ENCODE measurements around the gene DNASE2. TPM values are rescaled to one million over a fixed set of nuclear protein-coding genes. Genes with fewer than 3 reads are reported as not detected.
"Not testable (repeated sequence)": the region's sequence is repeated elsewhere in the genome, so short reads cannot be mapped to it uniquely, and the experiment has no call there.

The DNASE2 gene, protein sequence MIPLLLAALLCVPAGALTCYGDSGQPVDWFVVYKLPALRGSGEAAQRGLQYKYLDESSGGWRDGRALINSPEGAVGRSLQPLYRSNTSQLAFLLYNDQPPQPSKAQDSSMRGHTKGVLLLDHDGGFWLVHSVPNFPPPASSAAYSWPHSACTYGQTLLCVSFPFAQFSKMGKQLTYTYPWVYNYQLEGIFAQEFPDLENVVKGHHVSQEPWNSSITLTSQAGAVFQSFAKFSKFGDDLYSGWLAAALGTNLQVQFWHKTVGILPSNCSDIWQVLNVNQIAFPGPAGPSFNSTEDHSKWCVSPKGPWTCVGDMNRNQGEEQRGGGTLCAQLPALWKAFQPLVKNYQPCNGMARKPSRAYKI
- 23.1 and 38.1 TPM in 2 replicates for total RNA-seq (2014; rRNA removed; shearing (Covaris generic); ENCODE audit: low replicate concordance)

DNA sequence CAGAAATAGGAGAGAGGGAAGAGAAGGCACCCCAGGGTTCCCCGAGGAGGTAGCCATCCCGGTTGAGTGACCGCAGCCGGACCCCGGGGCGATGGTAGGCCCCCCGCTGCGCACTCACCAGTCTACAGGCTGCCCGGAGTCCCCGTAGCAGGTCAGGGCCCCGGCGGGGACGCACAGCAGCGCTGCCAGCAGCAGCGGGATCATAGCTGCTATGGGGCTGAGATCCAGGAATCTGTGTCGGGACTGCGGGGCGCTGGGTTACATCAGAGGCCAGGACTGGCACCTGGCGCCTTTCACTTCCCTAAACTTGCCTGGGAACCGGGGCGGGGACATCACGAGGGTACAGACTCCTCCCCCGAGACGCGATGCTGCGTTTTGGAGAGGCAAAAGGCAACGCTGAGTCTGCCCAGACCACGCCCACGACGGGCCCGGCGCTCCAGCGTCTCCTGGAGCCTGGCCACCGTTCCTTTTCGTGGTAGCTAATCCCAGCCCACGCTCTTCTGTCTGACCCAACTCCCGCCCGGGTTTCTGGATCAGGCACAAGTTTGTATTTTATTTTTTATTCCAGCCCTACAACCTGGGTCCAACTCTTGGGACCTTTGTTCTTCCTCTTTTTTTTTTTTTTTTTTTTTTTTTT, at the start of gene DNASE2:
Gene DNASE2 (minus strand): TSS at position 278 of the 637 bp plus-strand sequence. CDS start 74 bp downstream, at position 204.
- H3K27me3 ChIP-seq: peaks cover 23% of the 10 kb centered on the region
- peak; percentile 99 for DNase-seq
- peak within 1 kb of the TSS; percentile 46 for H3K4me3 ChIP-seq
- no peaks in the 10 kb centered on the region; the same call in 1 of the 2 replicates for H3K36me3 ChIP-seq
- peaks cover 37% of the 10 kb centered on the region for H3K9me3 ChIP-seq

DNA sequence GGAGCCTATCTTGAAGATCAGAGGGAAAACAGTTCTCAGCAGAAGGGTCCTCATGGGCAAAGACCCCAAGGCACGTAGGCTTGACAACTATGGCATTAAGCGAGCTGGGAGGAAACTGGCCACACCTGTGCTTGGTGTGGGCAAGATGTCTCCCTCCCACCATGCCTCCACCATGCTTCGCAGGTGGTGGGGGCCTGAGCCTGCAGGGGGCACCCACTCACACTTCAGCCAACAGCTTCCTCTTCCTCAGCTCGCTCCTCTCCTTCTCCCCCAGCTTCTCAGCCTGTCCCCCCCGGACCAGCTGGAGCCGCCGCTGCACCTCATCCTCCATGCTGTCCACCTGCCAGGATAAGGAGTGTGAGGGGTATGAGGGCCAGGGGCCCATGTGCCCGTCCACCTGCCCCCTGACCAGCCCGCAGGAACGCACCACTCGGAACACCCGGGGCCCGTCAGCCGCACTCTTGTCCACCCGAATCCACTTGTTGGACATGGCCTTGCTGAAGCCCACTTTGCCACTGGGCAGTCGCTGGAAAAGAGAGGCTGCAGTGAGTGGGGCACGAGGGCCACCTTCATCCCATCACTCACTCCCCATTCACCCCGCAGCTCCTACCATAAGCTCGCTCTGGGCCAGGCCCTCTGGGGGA, 48.9 kb upstream of the DNASE2 start:
- peaks cover 66% of the 10 kb centered on the region for H3K36me3 ChIP-seq

DNA sequence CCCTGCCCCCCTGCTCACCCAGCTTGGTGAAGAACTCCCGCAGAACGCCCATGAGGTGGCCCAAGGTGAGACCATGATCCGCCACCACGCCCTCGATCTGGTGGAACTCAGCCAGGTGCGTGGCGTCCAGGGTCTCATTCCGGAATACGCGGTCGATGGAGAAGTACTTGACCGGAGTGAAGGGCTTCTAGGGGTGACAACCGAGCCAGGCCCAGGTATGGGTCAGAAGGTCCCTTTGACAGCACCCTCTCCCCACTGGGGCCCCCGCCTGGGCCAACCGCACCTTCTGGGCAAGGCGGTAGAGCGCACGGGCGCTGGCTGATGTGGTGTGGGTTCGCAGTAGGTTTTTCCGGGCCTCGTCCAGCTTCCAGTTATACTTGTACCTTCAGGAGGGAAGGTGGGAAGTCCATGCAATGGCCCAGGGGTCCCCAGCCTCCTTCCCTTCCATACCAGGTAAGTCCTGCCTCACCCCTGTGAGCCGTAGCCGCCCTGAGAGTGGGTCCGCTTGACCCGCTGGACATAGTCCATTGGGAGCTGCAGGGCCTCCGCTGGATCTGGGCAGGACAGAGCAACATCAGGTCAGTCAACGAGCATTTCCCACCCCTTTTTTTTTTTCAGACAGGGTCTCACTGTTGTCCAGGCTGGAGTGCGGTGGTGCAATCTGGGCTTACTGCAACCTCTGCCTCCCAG, 43.5 kb upstream of the DNASE2 start:
- H3K4me3 ChIP-seq: no peak overlapping the region
- H3K9me3 ChIP-seq: no peaks in the 10 kb centered on the region
- no peak for DNase-seq
- no peaks in the 10 kb centered on the region for H3K27me3 ChIP-seq
- peaks cover 81% of the 10 kb centered on the region for H3K36me3 ChIP-seq

More for the DNA sequence above, 48.9 kb upstream of the DNASE2 start:
- Histone ChIP-seq H3K9me3 (no peaks in the 10 kb centered on the region), H3K27me3 (no peaks in the 10 kb centered on the region), H3K4me3 (no peak overlapping the region)
- DNase-seq: no peak

DNA sequence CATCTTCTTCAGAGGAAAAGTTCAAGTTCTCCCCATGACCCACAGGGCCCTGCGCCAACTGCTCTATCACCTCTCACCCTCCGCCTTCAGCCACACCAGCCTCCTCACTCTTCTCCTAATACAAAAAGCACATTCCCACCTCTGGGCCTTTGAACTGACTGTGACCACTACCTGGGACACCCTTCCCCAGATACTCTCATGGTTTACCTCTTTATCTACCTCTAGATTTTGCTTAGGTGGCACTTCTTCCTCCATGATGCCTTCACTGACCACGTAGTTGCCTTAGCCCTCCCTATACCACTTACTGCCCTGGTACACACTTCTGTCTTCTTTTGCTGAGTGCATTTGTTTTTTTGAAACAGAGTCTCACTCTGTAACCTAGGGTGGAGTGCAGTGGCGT, 41.7 kb upstream of the DNASE2 start:
- no peak for DNase-seq

DNA sequence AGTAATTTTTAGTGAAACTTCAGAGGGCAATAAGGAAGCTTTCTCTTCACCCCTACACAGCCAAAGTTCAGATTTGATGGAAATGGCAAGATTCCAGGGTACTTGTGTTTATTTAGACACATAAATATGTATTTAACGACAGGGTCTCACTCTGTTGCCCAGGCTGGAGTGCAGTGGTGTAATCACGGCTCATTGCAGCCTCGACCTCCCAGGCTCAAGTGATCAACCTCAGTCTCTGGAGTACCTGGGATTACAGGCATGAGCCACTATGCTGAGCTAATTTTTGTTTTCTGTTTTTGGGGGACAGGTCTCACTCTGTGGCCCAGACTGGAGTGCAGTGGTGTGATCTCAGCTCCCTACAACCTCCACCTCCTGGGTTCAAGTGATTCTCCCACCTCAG, 39.8 kb upstream of the DNASE2 start:
- no peak for DNase-seq
- peaks cover 48% of the 10 kb centered on the region for H3K36me3 ChIP-seq
- H3K27me3 ChIP-seq: no peaks in the 10 kb centered on the region
- no peak overlapping the region for H3K4me3 ChIP-seq
- no peaks in the 10 kb centered on the region; the same call in 1 of the 2 replicates for H3K9me3 ChIP-seq

More for the DNA sequence above, 41.7 kb upstream of the DNASE2 start:
- H3K4me3 ChIP-seq: no peak overlapping the region
- no peaks in the 10 kb centered on the region; the same call in 1 of the 2 replicates for H3K9me3 ChIP-seq
- peaks cover 63% of the 10 kb centered on the region for H3K36me3 ChIP-seq
- H3K27me3 ChIP-seq: no peaks in the 10 kb centered on the region

DNA sequence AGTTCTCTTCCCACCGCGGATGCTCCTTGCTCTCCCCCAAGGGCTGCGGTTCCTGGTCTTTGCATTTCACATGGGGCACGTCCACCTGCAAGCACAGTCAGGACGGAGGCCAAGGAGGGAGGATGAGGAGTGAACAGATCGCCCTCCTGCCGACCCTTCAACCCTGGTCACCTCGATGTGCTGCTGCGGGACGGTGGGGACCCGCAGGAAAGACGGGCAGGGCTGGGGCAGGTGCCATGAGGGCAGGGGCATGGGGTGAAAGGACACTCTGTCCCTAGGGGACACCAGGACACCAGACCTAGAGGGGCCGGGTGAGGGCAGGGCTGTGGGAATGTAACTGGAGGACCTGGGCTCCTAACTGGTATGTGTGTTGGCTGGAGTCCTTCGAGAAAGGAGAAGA, 37.0 kb upstream of the DNASE2 start:
- Histone ChIP-seq H3K36me3 (peaks cover 20% of the 10 kb centered on the region), H3K27me3 (no peaks in the 10 kb centered on the region), H3K9me3 (no peaks in the 10 kb centered on the region; the same call in 1 of the 2 replicates), H3K4me3 (no peak overlapping the region)
- DNase-seq: no peak

DNA sequence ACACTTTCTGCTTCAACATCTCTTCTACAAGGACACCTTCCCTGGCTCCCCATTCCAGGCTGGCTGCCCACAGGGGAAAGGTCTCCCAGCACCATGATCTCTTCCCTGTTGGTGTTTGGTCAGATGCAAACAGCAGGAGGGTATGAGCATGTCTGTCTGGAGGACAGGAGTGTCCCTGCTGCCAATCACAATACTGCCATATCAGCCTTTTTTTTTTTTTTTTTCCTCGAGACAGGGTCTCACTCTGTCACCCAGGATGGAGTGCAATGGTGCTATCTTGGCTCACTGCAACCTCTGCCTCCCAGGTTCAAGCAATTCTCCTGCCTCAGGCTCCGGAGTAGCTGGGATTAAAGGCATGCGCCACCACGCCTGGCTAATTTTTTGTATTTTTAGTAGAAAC, 34.6 kb upstream of the DNASE2 start:
- H3K36me3 ChIP-seq, H3K4me3 ChIP-seq, H3K27me3 ChIP-seq, DNase-seq, H3K9me3 ChIP-seq: not testable (repeated sequence)

DNA sequence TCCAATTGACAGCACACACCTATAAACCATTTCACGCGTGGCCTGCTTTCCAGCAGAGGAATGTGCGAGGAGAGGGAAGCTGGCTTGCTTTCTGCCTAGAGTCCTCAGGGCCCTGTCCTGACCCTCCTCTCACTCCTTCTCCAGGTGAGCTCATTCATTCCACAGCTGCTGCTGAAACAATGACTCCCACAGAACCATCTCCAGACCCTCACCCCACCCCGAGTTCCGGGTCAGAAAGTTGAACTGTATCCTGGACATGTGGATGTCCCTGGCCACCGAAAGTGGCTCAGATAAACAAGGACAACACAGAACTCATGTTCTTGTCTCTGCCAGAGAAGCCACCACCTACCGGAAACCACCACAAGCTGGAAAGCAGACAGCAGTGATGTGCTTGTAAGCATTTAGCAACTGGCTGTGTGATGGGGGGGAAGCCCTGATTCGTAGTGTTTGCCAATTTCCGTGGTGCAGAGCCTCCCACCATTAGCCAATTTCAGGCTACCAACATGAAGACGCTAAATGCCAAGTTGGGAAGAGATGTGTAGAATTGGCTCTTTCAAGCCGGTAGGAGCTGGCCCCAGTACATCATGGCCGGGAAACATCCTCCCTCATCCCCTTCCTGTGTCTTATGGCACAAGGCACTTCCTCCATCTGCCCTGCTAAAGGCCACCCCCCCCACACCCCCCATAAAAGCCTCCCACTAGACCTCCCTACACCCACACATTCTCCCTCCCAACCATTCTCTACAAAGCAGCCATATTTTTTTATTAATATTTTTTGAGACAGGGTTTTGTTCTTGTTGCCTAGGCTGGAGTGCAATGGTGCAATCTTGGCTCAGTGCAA, 32.8 kb upstream of the DNASE2 start:
- Histone ChIP-seq H3K27me3 (0 out of 2 replicates have a peak, but pooled peaks cover 3% of the 10 kb centered on the region), H3K4me3 (no peak overlapping the region), H3K36me3 (no peaks in the 10 kb centered on the region), H3K9me3 (no peaks in the 10 kb centered on the region; the same call in 1 of the 2 replicates)
- DNase-seq: no peak

DNA sequence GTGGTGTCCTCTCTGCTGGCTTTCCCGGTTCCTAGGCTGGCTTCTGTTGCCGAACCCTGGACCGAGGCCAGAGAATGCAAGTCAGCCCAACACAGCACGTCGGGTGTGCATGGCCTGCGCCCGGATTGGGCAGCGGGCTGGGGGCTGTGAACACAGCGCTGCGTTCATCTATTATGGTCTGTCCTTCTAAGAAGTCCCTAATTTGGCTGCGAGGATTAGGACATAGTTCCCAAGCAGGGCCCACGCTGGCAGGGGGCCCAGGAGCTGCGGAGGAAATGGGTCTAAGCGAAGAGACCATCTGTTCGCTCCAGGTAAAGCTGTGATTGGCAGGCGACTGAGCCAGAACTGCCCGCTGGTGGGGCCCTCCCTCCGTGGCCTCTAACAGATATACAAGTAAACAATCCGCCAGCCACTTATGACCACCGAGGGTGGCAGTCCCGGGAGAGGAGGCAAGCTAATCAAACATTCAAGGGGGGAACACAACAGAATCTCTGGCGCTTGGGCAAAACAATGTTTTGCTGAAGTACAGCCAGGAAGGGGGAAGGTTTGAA, 31.8 kb upstream of the DNASE2 start:
- no peak for DNase-seq
- no peaks in the 10 kb centered on the region for H3K36me3 ChIP-seq

DNA sequence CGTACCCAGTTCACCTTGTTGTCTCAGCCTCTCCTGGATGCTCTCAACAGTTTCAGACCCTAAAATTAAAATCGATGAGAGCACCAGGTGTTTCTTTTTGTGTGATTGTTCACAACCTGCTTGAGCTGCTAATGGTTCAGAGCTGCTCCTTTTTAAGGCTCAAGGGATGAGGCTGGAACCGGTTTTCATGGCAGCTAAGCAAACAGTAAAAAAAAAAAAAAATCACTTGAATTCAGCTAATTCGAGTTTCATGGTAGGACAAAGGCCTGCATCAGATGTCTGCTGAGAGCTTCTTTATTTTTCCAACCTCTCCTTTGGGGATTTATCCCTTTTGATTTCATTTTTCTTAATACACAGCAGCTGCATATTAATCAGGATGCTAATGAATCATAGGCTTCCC, 31.3 kb upstream of the DNASE2 start:
- no peak overlapping the region for H3K4me3 ChIP-seq
- H3K36me3 ChIP-seq: no peaks in the 10 kb centered on the region
- no peak for DNase-seq
- no peaks in the 10 kb centered on the region for H3K9me3 ChIP-seq
- 0 out of 2 replicates have a peak, but pooled peaks cover 3% of the 10 kb centered on the region for H3K27me3 ChIP-seq

More for the DNA sequence above, 31.8 kb upstream of the DNASE2 start:
- Histone ChIP-seq H3K27me3 (0 out of 2 replicates have a peak, but pooled peaks cover 3% of the 10 kb centered on the region), H3K4me3 (no peak overlapping the region), H3K9me3 (no peaks in the 10 kb centered on the region)

DNA sequence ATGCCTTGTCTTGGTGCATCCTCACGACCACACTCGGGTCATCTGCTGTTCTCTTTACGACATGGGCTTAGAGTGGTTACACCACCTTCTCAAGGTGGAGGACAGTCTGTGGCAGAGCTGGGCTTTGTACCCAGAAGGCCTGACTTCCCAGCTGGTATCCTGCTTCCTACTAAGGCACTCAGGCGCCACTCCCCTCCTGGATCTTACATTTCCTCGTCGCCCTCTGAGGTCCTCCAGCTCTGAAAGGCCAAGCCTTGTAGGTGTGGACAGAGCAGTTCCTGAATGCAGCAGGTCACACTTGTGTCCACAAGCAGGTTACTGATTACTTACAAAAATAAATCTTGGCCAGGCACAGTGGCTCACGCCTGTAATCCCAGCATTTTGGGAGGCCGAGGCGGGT, 25.9 kb upstream of the DNASE2 start:
- DNase-seq: no peak
- no peaks in the 10 kb centered on the region for H3K9me3 ChIP-seq
- H3K27me3 ChIP-seq: no peaks in the 10 kb centered on the region
- no peaks in the 10 kb centered on the region; the same call in 1 of the 2 replicates for H3K36me3 ChIP-seq
- no peak overlapping the region for H3K4me3 ChIP-seq

DNA sequence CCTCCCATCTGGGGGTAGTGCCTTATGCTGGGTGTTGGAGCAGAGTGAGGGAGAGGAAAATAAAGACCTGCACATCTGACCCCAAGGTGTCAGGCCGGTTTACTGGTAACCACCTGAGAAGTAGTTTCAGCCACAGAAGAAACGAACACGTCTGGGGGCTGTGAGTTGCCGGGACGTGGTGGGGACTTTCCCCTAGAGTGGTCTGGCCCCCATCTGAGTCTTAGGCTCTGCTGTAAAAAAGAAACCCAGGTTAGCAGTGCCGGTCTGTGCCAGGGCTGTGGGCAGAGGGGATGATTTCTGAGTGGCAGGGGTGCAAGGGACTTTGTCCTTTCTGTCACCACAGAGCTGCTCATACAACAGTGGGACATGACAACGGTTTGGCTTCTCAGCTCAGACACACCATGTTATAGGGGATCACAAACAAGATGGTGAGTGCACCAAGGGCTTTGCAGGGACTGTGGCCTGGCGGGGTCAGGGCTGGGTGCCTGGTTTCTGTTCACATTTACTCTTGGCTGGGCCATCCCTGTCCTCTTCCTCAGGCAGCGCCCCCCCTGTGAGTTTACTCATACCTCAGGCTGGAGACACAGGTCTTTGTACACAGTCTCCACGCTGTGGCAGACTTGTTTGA, 18.8 kb upstream of the DNASE2 start:
- Histone ChIP-seq H3K4me3 (no peak overlapping the region), H3K9me3 (no peaks in the 10 kb centered on the region), H3K27me3 (no peaks in the 10 kb centered on the region), H3K36me3 (peaks cover 20% of the 10 kb centered on the region)
- no peak for DNase-seq

DNA sequence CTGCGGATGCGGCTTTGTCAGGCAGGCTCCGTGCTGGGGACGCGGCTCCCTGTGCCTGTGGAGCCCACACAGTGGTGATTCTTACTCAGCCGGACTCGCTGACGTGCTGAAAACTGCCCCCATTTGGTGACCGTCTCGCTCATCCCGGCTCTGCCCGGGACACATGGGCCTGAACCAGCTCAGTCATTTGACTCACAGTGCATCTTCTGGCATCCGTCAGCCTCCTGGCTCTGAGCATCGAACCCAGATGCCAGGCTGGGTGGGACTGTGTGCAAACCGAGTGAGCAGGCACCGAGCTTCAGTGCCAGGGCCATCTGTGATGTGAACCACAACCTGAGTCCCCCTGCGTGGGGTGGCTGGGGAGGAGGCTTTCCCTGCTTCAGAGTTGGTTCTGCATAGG, 15.2 kb upstream of the DNASE2 start:
- peaks cover 33% of the 10 kb centered on the region for H3K36me3 ChIP-seq
- no peak for DNase-seq
- no peak overlapping the region for H3K4me3 ChIP-seq
- no peaks in the 10 kb centered on the region for H3K9me3 ChIP-seq
- no peaks in the 10 kb centered on the region for H3K27me3 ChIP-seq

DNA sequence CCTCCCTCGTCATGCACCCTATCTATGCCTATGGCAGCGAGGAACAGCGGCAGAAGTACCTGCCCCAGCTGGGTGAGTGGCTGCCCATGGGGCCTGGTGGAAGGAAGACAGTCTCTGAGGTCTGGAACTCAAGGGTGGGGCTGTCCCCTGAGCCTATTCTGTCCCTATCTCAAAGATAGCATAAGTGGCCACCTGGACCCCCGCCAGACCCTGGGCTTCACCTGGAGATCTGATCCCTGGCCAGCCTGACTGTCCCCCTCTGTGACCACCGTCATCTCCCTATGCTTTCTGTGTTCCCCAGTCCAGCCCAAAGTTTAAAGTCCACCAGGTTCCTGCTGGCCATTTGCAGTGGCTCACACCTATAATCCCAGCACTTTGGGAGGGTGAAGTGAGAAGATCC, 12.3 kb upstream of the DNASE2 start:
- Histone ChIP-seq H3K27me3 (no peaks in the 10 kb centered on the region; the same call in 1 of the 2 replicates), H3K9me3 (no peaks in the 10 kb centered on the region), H3K4me3 (no peak overlapping the region), H3K36me3 (peaks cover 30% of the 10 kb centered on the region)
- DNase-seq: no peak

DNA sequence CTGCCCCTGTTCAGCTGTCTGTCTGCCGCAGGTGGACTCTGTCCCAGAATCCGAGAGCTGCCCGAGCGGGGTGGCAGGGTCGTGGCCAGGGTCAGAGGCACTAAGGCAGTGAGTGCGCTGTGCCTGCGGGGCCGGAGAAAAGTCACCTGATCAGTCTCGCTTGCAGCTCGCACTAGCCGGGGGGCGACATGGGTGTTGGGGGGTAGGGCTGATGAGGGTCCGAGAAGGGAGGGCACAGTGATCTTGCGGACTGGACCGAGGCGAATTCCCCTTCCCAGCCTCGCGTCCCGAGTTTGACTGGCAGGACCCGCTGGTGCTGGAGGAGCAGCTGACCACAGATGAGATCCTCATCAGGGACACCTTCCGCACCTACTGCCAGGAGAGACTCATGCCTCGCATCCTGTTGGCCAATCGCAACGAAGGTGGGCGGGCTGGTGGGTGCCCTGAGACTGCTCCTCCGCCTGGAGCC, 10.3 kb upstream of the DNASE2 start:
- no peak for DNase-seq
- Histone ChIP-seq H3K9me3 (no peaks in the 10 kb centered on the region), H3K27me3 (peaks cover 11% of the 10 kb centered on the region), H3K4me3 (peak overlapping the region; percentile 94), H3K36me3 (peaks cover 17% of the 10 kb centered on the region)
